Renal cortex interstitium (tissue), 11 donors: ENCODE results near the gene KCNQ1. TPM values are rescaled to one million over a fixed set of nuclear protein-coding genes. Genes with fewer than 3 reads are reported as not detected.
"Not testable (repeated sequence)": the region's sequence is repeated elsewhere in the genome, so short reads cannot be mapped to it uniquely, and the experiment has no call there.

Experiments
- DNase-seq, 11 donors: peaks; one replicate each; pipeline ENCODE4 v3.0.0-alpha.2; 2013; ENCODE audit warnings: low read depth in 9 of 11, low spot score in 4 of 11; ENCODE audit errors: extremely low read depth in 1 of 11
- polyA plus RNA-seq, 3 donors: library from polyadenylated mRNA; unstranded; fragments of 120-200 nt; gene quantifications; one replicate each; pipeline ENCODE4 v1.2.1, GENCODE V29; 2013; ENCODE audit not compliant: insufficient read length in 3 of 3

KCNQ1 gene
- polyA plus RNA-seq, 3 donors: 9.2 to 13.2 (median 10.6) TPM

GRCh38 chr11:2465202-2466068, 20.6 kb downstream of the KCNQ1 start:
- no peak for DNase-seq

- no peak for DNase-seq
These were observed 21.4 kb downstream of the KCNQ1 start for GRCh38 chr11:2466069-2466801.

DNA sequence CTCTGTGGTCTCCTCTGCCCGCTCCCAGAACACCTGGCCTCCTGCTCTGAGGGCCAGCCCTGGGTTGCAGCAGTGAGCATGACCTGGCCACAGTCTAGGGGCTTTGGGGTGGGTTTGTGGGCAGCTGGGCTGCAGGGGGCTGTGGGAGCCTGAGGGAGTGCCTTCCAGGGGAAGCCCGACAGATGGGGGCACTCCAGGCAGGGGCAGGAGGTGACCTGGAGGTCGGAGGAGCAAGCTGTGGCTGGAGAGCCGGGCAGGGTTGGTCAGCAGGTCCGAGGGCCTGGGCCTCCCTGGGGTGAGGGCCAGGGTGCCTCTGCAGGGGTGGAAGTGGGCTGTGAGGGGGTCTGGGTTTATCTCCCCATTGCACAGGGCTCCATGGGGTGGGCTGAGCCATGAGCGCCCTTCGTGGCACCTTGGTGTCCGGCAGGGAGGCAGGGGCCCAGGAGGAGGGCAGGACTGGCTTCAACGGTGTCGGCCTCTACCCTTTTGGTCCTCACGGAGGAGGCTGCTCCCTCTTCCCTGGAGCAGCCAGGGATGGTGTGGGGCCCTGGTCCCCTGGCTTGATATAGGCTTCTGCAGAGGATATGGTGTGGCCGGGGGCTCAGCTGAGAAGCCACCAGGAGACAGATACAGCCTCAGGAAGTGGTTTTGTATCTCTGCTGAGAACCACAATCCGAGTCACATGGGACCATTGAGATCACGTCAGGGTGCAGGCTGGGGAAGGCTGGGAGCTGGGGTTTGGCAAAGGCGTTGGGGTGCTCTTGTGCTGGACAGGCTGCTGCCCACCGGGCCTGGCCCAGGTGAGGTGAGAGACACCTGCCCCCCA, 22.3 kb downstream of the KCNQ1 start:
- DNase-seq: no peak

GRCh38 chr11:2467695-2468055, 22.9 kb downstream of the KCNQ1 start:
- no peak for DNase-seq

- no peak for DNase-seq
These were observed 23.8 kb downstream of the KCNQ1 start for GRCh38 chr11:2468363-2469235.

GRCh38 chr11:2470495-2470894, 25.7 kb downstream of the KCNQ1 start:
- DNase-seq: no peak

GRCh38 chr11:2471048-2471803, 26.4 kb downstream of the KCNQ1 start:
- DNase-seq: no peak

DNA sequence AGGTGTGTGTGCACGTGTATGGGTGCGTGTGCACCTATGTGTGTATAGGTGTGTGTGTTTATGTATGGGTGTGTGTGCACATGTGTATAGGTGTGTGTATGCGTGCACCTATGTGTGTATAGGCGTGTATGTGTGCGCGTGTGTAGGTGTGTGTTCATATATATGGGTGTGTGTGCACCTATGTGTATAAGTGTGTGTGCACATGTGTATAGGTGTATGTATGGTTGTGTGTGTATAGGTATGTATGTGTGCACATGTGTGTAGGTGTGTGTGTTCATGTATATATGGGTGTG, 26.9 kb downstream of the KCNQ1 start:
- no peak for DNase-seq

GRCh38 chr11:2472428-2473186, 27.8 kb downstream of the KCNQ1 start:
- no peak for DNase-seq

- no peak for DNase-seq
These were observed 28.7 kb downstream of the KCNQ1 start for GRCh38 chr11:2473361-2474058.

DNA sequence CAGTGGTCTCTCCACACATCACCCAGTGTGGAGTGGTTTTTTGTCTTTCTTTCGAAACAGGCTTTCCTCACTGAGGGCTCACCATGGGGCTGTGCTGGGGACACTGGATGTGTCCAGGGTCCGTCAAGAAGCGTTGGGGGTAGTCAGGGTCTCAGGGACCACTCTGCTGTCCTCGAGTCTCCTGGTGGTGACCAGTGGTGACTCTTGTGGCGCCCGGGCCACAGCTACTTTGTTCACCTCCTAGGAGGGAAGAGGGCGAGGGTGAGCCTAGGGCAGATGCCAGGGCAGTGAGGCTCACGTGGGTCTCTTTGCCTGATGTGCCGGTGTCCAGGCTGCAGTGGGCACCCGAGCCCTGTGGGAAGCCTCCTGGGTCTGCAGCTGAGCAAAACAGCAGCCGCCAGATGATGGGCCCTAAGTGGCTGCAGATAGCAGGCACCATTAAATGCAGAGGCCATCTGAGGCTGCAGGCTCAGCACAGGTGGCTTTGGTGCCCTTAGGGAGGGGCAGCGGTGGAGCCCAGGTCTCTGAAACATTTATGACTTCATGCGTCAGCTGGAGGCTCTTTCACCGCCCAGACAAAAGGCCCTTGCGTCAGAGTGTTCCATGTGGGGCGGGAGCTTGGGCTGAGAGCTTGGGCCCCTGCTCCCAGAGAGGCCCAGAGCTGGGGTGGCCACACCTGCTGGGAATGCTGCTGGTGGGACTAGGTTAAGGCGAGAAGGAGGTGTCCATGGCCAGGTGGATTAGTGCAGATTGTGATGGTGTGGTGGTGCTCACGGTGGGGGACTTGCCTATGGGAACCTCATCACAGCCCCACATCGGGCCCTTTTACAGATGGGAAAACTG, 29.5 kb downstream of the KCNQ1 start:
- no peak for DNase-seq

- DNase-seq: no peak
These were observed 30.5 kb downstream of the KCNQ1 start for GRCh38 chr11:2475136-2475918.

DNA sequence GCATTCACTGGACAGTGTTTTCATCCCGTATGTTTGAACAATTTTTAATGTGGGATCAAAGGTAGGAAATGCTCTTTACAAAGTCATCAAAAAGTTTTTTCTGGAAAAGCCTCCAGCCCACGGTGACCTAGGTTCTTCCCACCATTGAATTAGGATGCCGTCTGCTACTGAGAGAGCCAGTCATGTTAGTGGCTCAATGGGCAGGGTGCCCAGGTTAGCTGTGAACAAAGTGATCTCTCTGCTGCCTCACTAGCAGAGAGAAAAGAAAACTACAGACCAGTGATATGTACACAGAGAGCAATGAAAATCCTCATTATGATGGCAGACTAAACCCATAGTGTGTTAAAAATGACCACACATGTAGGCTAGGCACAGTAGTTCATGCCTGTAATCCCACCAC, 32.4 kb downstream of the KCNQ1 start:
- DNase-seq: no peak

DNA sequence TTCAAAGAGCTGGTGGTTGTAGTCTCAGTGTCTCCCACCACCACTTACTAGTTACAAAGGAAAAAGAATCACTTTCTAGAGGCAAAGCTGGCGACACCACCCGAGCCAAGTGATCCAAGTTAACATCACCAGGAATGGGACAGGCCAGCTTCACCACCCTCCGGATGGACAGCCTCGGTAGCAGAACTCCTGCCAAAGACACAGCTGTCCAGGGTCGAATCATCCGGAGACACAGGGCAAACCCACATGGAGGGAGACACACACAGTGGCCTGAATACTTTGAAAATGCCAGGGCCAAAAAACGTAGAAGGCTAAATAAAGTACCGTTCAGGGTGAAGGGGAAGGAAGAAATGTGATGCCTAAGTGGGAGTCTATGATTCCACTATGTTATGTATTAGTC, 33.1 kb downstream of the KCNQ1 start:
- no peak for DNase-seq

DNA sequence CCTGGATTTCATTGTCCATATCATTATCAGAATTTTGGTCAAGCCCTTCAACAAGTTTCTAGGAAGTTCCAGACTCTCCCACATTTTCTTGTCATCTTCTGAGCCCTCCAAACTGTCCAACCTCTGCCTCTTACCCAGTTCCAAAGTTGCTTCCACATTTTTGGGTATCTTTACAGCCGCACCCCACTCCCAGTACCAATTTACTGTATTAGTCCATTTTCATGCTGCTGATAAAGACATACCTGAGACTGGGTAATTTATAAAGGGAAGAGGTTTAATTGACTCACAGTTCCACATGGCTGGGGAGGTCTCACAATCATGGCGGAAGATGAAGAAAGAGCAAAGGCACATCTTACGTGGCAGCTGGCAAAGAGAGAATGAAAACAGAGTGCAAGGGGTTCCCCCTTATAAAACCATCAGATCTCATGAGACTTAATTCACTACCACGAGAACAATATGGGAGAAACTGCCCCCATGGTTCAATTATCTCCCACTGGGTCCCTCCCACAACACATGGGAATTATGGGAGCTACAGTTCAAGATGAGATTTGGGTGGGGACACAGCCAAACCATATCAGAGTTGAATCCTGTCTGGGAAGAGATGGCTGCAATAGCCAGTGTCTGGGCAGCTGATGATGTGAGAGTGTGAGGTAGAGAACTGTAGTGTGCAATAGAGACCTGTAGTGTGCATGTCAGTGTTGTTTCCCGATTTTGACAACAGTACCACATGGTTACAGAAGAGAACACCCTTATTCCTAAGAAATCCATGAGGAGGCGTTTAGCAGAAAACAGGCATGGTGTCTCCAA, 35.5 kb downstream of the KCNQ1 start:
- DNase-seq: not testable (repeated sequence)
